Nasal cavity respiratory epithelium epithelial cell of viscerocranial mucosa (primary cell): Measurements from ENCODE around the gene WIPF1. TPM values are rescaled to one million over a fixed set of nuclear protein-coding genes. Genes with fewer than 3 reads are reported as not detected.

Source experiments
- total RNA-seq: library from RNA; depleted of rRNA; stranded (reverse); fragments of >200 nt; gene quantifications from 2 replicates; pipeline ENCODE4 v1.2.3, GENCODE V29; 2014

Gene WIPF1, protein sequence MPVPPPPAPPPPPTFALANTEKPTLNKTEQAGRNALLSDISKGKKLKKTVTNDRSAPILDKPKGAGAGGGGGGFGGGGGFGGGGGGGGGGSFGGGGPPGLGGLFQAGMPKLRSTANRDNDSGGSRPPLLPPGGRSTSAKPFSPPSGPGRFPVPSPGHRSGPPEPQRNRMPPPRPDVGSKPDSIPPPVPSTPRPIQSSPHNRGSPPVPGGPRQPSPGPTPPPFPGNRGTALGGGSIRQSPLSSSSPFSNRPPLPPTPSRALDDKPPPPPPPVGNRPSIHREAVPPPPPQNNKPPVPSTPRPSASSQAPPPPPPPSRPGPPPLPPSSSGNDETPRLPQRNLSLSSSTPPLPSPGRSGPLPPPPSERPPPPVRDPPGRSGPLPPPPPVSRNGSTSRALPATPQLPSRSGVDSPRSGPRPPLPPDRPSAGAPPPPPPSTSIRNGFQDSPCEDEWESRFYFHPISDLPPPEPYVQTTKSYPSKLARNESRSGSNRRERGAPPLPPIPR
- under 0.01 and 0.14 TPM in 2 replicates for total RNA-seq

DNA sequence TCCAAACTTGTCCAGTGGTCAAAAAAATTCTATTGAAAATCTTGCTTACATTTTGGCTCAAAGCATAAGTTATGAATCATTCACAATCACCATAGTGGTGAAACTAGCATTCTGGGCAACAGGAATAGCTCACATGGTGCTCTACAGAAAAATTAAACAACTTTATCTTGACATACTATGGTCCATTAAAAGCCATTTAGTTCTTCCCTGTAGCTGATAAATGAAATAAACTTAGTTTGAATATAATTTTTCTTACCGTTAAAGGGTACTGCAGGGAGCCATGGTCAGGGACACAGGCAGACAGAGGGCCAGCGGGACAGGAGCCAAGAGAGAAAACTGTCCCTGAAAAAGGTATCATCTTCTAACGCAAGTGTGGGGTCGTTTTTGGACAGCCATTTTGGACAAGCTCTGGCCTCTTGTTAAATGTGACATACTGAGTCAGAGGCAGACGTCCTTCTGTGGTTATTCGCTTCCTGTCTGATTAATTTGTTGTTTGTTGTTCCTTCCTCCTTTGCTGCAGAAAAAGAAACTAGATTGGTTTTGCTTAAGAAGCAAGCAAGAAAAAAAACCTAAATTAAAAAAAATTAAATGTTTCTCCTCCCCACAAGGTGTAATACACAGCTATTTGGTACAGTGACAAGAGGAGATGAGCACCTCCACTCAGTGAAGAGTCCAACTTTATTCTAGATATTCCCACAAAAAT, at the start of gene WIPF1:
WIPF1 (minus strand) TSS at position 460 of the 703 bp plus-strand sequence. CDS start 12,231 bp downstream, outside the sequence.

Other genes starting within 250 kb of the WIPF1 start
- 18.5 and 35.9 TPM in 2 replicates for gene SCRN3, start 202.1 kb downstream of the WIPF1 start, total RNA-seq
- 1.7 and 3.7 TPM in 2 replicates for gene GPR155, start 110.8 kb downstream of the WIPF1 start, total RNA-seq
- not detected in 2 replicates for gene CHRNA1, start 166.7 kb upstream of the WIPF1 start, total RNA-seq